SJSA1 (cell line): Measurements from ENCODE around the gene RBM17. TPM values are rescaled to one million over a fixed set of nuclear protein-coding genes. Genes with fewer than 3 reads are reported as not detected.

Experiments
- DNase-seq, 2 experiments: peaks; one replicate each; pipeline ENCODE4 v3.0.0-alpha.2; 2015 to 2020; ENCODE audit warnings: low spot score in 2 of 2, low read depth in 1 of 2
- H3K27ac ChIP-seq: fragments of 250-450 bp; sonication (Bioruptor Pico); 2 replicates; pipeline ENCODE4 v1.5.1; 2020; ENCODE audit warnings: mild to moderate bottlenecking, moderate library complexity
- H3K27me3 ChIP-seq: fragments of 250-450 bp; sonication (Bioruptor Pico); replicated peaks from 2 replicates; pipeline ENCODE4 v1.5.1; 2020; ENCODE audit warnings: mild to moderate bottlenecking, moderate library complexity
- H3K36me3 ChIP-seq: fragments of 250-450 bp; sonication (Bioruptor Pico); 2 replicates; pipeline ENCODE4 v1.5.1; 2020; ENCODE audit warnings: mild to moderate bottlenecking
- H3K4me1 ChIP-seq: fragments of 250-450 bp; sonication (Bioruptor Pico); replicated peaks from 2 replicates; pipeline ENCODE4 v1.6.1; 2021; ENCODE audit warnings: mild to moderate bottlenecking
- H3K4me3 ChIP-seq: fragments of 250-450 bp; sonication (Bioruptor Pico); 2 replicates; pipeline ENCODE4 v1.5.1; 2020; ENCODE audit warnings: mild to moderate bottlenecking
- H3K9me3 ChIP-seq: fragments of 250-450 bp; sonication (Bioruptor Pico); replicated peaks from 2 replicates; pipeline ENCODE4 v1.5.1; 2020; ENCODE audit warnings: mild to moderate bottlenecking
- total RNA-seq: library from RNA; depleted of rRNA; stranded (reverse); fragments of >200 nt; shearing (Covaris generic); gene quantifications from 2 replicates; pipeline ENCODE4 v1.2.3, GENCODE V29; 2014

The RBM17 gene
- total RNA-seq, 1 experiment from 2014 or later = 54.1 TPM

GRCh38 chr10:6144406-6145165 lies 55.8 kb downstream of the RBM17 start:
- H3K36me3 ChIP-seq = peaks cover 31% of the 10 kb centered on the region
- peak overlapping the region; percentile 80 for H3K27ac ChIP-seq
- H3K27me3 ChIP-seq = no peaks in the 10 kb centered on the region
- peak overlapping the region; percentile 79 for H3K4me3 ChIP-seq
- H3K4me1 ChIP-seq = peaks cover 58% of the 10 kb centered on the region
- H3K9me3 ChIP-seq = no peaks in the 10 kb centered on the region
- DNase-seq = peak; percentile 85 to 87

- Histone ChIP-seq H3K27me3 (no peaks in the 10 kb centered on the region), H3K9me3 (no peaks in the 10 kb centered on the region), H3K4me3 (peak overlapping the region; percentile 79), H3K27ac (peak overlapping the region; percentile 80), H3K4me1 (peaks cover 57% of the 10 kb centered on the region), H3K36me3 (peaks cover 38% of the 10 kb centered on the region)
- DNase-seq = no peak
Observed at GRCh38 chr10:6145166-6145987, 56.5 kb downstream of the RBM17 start.

- Histone ChIP-seq H3K27me3 (no peaks in the 10 kb centered on the region), H3K36me3 (peaks cover 46% of the 10 kb centered on the region), H3K27ac (no peak overlapping the region), H3K4me3 (peak overlapping the region; percentile 79), H3K4me1 (peaks cover 50% of the 10 kb centered on the region), H3K9me3 (no peaks in the 10 kb centered on the region)
- no peak for DNase-seq
Observed at GRCh38 chr10:6146013-6146785, 57.4 kb downstream of the RBM17 start.

GRCh38 chr10:6146921-6147320 lies 58.1 kb downstream of the RBM17 start:
- no peaks in the 10 kb centered on the region for H3K9me3 ChIP-seq
- no peak overlapping the region for H3K27ac ChIP-seq
- H3K27me3 ChIP-seq = no peaks in the 10 kb centered on the region
- H3K4me1 ChIP-seq = peaks cover 50% of the 10 kb centered on the region
- no peak for DNase-seq
- H3K36me3 ChIP-seq = peaks cover 48% of the 10 kb centered on the region
- H3K4me3 ChIP-seq = no peak overlapping the region

- DNase-seq = no peak
- H3K4me3 ChIP-seq = no peak overlapping the region
- peaks cover 45% of the 10 kb centered on the region for H3K4me1 ChIP-seq
- no peaks in the 10 kb centered on the region for H3K27me3 ChIP-seq
- no peaks in the 10 kb centered on the region for H3K9me3 ChIP-seq
- peaks cover 48% of the 10 kb centered on the region for H3K36me3 ChIP-seq
- H3K27ac ChIP-seq = no peak overlapping the region
Observed at GRCh38 chr10:6148251-6148701, 59.4 kb downstream of the RBM17 start.

- no peaks in the 10 kb centered on the region for H3K9me3 ChIP-seq
- peaks cover 48% of the 10 kb centered on the region for H3K36me3 ChIP-seq
- H3K4me3 ChIP-seq = no peak overlapping the region
- H3K27ac ChIP-seq = no peak overlapping the region
- no peaks in the 10 kb centered on the region for H3K27me3 ChIP-seq
- no peak for DNase-seq
- H3K4me1 ChIP-seq = peaks cover 43% of the 10 kb centered on the region
Observed at GRCh38 chr10:6148908-6149307, 60.1 kb downstream of the RBM17 start.

GRCh38 chr10:6151087-6151977 lies 62.5 kb downstream of the RBM17 start:
- no peak overlapping the region for H3K4me3 ChIP-seq
- no peaks in the 10 kb centered on the region for H3K27me3 ChIP-seq
- no peaks in the 10 kb centered on the region for H3K9me3 ChIP-seq
- H3K36me3 ChIP-seq = peaks cover 39% of the 10 kb centered on the region
- H3K4me1 ChIP-seq = peaks cover 23% of the 10 kb centered on the region
- no peak overlapping the region for H3K27ac ChIP-seq
- no peak for DNase-seq

GRCh38 chr10:6153845-6154244 lies 65.0 kb downstream of the RBM17 start:
- Histone ChIP-seq H3K4me1 (peaks cover 15% of the 10 kb centered on the region), H3K36me3 (peaks cover 19% of the 10 kb centered on the region), H3K9me3 (no peaks in the 10 kb centered on the region), H3K27ac (no peak overlapping the region), H3K27me3 (no peaks in the 10 kb centered on the region), H3K4me3 (no peak overlapping the region)
- no peak for DNase-seq

GRCh38 chr10:6154566-6154965 lies 65.7 kb downstream of the RBM17 start:
- no peak for DNase-seq
- H3K9me3 ChIP-seq = no peaks in the 10 kb centered on the region
- no peaks in the 10 kb centered on the region for H3K27me3 ChIP-seq
- peaks cover 17% of the 10 kb centered on the region; the same call in 1 of the 2 replicates for H3K36me3 ChIP-seq
- H3K4me3 ChIP-seq = no peak overlapping the region
- H3K27ac ChIP-seq = no peak overlapping the region
- H3K4me1 ChIP-seq = peaks cover 15% of the 10 kb centered on the region

- Histone ChIP-seq H3K27ac (peak overlapping the region; percentile 97), H3K4me3 (no peak overlapping the region), H3K36me3 (no peaks in the 10 kb centered on the region; the same call in 1 of the 2 replicates), H3K4me1 (peaks cover 25% of the 10 kb centered on the region), H3K27me3 (no peaks in the 10 kb centered on the region), H3K9me3 (no peaks in the 10 kb centered on the region)
- DNase-seq = no peak
Observed at GRCh38 chr10:6158276-6158675, 69.4 kb downstream of the RBM17 start.

- Histone ChIP-seq H3K4me1 (peaks cover 35% of the 10 kb centered on the region), H3K27me3 (no peaks in the 10 kb centered on the region), H3K27ac (no peak overlapping the region), H3K9me3 (no peaks in the 10 kb centered on the region), H3K4me3 (no peak overlapping the region), H3K36me3 (peaks cover 8% of the 10 kb centered on the region)
- no peak for DNase-seq
Observed at GRCh38 chr10:6161921-6162320, 73.1 kb downstream of the RBM17 start.

GRCh38 chr10:6162589-6163356 lies 73.9 kb downstream of the RBM17 start:
- Histone ChIP-seq H3K27me3 (no peaks in the 10 kb centered on the region), H3K27ac (no peak overlapping the region), H3K4me1 (peaks cover 31% of the 10 kb centered on the region), H3K36me3 (peaks cover 9% of the 10 kb centered on the region), H3K4me3 (no peak overlapping the region), H3K9me3 (no peaks in the 10 kb centered on the region)
- DNase-seq = no peak
